ENCODE measurements around the gene SPOCK1. TPM values are rescaled to one million over a fixed set of nuclear protein-coding genes. Genes with fewer than 3 reads are reported as not detected.

The SPOCK1 gene
- total RNA-seq, 1 donor = 54.8 TPM

DNA sequence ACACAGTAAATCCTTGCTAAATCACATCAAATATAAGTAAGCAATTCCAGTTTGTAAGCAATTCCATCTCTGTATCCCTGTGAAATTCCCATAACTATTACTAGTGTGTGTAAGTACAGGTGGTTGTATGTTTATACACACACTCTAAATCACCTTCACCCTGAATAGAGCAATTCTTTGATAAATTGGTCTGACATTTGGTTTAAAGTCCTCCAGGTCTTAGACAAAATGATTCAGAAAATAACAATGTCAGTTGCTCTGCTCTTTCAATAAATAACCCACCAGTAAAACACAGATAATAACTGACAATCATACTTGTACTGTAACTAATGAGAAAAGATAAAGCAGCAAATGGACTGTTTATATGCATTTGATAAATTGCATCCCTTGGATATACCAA is 226.3 kb downstream of the SPOCK1 start:
- TF ChIP-seq, protein P1, sequence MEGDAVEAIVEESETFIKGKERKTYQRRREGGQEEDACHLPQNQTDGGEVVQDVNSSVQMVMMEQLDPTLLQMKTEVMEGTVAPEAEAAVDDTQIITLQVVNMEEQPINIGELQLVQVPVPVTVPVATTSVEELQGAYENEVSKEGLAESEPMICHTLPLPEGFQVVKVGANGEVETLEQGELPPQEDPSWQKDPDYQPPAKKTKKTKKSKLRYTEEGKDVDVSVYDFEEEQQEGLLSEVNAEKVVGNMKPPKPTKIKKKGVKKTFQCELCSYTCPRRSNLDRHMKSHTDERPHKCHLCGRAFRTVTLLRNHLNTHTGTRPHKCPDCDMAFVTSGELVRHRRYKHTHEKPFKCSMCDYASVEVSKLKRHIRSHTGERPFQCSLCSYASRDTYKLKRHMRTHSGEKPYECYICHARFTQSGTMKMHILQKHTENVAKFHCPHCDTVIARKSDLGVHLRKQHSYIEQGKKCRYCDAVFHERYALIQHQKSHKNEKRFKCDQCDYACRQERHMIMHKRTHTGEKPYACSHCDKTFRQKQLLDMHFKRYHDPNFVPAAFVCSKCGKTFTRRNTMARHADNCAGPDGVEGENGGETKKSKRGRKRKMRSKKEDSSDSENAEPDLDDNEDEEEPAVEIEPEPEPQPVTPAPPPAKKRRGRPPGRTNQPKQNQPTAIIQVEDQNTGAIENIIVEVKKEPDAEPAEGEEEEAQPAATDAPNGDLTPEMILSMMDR (IDR thresholded peaks at IDR 0.05; ENCODE audit: insufficient read depth, low read depth, low read length) = no peak
- no peak overlapping the region for H3K4me3 ChIP-seq (ENCODE audit: low read depth, low read length)
- DNase-seq (ENCODE audit: low read depth) = no peak

DNA sequence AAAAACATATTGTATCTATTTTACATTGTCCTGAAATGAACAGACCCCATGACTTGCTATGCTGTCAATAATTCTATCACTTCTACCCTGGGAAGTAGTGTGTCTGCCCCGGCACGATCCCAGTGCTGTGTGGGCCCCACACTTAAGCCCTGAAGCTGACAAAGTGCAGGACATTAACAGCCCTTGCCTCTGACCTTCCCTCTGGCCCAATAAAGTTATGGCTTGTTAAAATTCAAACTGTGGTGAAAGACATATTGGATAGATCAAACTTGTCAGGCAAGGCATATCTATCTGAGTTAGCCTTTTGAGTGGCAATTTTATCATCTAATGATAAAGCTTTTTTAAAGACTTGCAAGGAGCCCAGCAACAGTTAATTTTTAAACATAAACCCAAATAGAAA is 229.2 kb downstream of the SPOCK1 start:
- TF ChIP-seq, protein P1 (IDR thresholded peaks at IDR 0.05; ENCODE audit: insufficient read depth, low read depth, low read length) = no peak
- H3K4me3 ChIP-seq (ENCODE audit: low read depth, low read length) = no peak overlapping the region
- DNase-seq (ENCODE audit: low read depth) = no peak

DNA sequence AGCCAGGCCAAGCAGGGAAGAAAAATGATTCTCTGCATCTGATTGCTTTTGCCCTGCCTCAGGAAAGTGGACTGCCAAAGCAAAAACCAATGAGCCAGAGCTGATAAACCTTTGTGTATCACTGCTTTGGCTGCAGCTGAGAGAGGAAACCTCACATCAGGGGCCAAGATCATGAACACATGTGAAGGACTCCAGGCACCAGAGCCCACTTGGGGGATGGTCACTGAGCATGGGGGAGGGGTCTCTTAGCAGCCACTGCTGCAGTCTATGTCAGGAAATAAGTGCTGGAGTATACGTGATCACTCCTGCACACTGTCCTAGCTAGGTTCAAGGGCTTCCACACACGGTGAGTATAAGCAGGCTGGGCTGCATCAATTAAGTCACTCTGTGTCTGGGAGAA is 229.9 kb downstream of the SPOCK1 start:
- no peak overlapping the region for H3K4me3 ChIP-seq (ENCODE audit: low read depth, low read length)
- no peak for DNase-seq (ENCODE audit: low read depth)
- TF ChIP-seq, protein P1 (IDR thresholded peaks at IDR 0.05; ENCODE audit: insufficient read depth, low read depth, low read length) = no peak

DNA sequence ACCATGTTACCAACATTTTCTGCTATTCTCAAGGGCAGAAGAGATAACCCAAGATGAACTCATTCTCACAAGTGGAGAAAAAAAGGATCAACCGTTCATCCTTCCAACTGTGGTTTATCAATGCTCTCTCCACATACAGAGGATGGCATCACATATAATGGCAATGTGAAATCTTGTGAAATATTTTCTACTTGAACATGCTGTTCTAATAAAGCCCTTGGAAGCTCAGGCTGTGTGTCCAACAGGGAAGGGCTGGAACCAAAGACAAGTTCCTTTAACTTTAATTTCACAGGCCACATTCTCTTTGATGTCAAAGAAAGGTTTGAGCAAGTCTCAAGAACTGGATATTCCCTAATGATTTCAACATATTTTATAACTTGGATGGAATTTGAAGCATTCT is 230.5 kb downstream of the SPOCK1 start:
- DNase-seq (ENCODE audit: low read depth) = no peak
- TF ChIP-seq, protein P1 (IDR thresholded peaks at IDR 0.05; ENCODE audit: insufficient read depth, low read depth, low read length) = no peak
- H3K4me3 ChIP-seq (ENCODE audit: low read depth, low read length) = no peak overlapping the region

DNA sequence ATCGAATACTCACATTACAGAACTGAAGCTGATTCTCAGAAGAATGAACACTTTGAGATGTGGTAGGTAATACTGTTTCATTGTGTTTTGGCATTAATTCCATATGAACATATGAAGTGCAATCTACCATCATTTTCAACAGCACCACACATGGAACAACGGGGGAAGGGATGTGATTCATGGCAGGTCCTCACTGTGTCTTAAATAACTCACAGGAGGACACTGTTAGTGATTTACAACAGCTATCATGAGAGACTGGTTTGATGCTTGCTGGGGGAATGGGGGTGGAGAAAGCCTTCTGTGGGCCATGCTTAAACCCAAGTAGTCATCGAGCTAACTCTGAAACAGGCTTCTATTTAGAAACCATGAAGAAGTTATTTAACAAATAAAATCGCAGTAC is 232.9 kb downstream of the SPOCK1 start:
- TF ChIP-seq, protein P1 (IDR thresholded peaks at IDR 0.05; ENCODE audit: insufficient read depth, low read depth, low read length) = no peak
- DNase-seq (ENCODE audit: low read depth) = no peak
- no peak overlapping the region for H3K4me3 ChIP-seq (ENCODE audit: low read depth, low read length)

DNA sequence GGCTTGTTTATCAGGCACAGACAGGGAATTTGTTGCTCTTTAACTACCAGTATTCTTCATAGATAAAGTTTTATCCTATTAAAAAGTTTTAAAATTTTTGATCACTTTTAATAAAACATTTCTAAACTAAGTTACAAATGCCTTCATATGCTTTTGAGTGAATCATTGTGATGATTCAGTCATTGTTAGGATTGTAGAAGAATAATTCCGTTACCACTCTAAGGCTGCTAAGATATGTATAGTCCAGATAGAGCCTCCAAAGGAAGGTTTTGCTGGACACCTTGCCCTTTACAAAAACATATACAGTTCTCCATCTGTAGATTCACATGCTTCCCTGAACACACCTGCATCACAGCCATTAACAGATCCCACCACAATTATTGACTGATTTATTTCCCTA is 233.7 kb downstream of the SPOCK1 start:
- DNase-seq (ENCODE audit: low read depth) = no peak
- TF ChIP-seq, protein P1 (IDR thresholded peaks at IDR 0.05; ENCODE audit: insufficient read depth, low read depth, low read length) = no peak
- no peak overlapping the region for H3K4me3 ChIP-seq (ENCODE audit: low read depth, low read length)

DNA sequence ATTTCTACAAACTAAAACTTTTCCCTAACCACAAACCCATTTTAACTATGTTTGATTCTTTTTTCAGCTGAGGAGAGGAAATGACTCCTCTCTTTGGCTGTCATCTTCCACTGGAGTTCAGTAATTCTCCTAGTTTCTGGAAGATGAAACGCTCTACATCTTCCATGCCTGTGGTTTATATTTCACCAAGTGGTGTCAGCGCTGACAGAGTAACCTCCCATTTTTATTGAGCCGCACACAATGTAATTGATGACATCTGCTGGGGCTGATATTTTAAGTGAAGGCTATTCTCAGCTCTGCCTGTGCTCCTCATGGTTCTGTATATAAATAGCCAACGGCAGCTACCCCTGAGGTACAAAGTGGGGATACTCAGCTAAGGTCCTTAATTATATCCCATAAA is 234.6 kb downstream of the SPOCK1 start:
- TF ChIP-seq, protein P1 (IDR thresholded peaks at IDR 0.05; ENCODE audit: insufficient read depth, low read depth, low read length) = no peak
- no peak overlapping the region for H3K4me3 ChIP-seq (ENCODE audit: low read depth, low read length)
- DNase-seq (ENCODE audit: low read depth) = peak; percentile 35

Measured in fibroblast of villous mesenchyme (primary cell).